Keratinocyte (primary cell): ENCODE data around the gene CST4.

ENCODE experiments used
- CTCF ChIP-seq, 3 experiments: IDR thresholded peaks in 1 of 3; conservative IDR thresholded peaks in 1 of 3; optimal IDR thresholded peaks in 1 of 3; 2 replicates in 2 of 3; 3 replicates in 1 of 3; pipeline versions ENCODE3 to v1.5.1; 2011; ENCODE audit warnings: low read length in 3 of 3, mild to moderate bottlenecking in 3 of 3, moderate library complexity in 2 of 3, control low read depth in 1 of 3, inconsistent platforms in 1 of 3; ENCODE audit not compliant: insufficient read depth in 2 of 3; ENCODE audit errors: extremely low read depth in 1 of 3
- EZH2 ChIP-seq: IDR thresholded peaks from one replicate; pipeline ENCODE4 v1.6.1; 2012; ENCODE audit warnings: inconsistent platforms, mild to moderate bottlenecking, low read length, moderate library complexity

GRCh38 chr20:23710771-23711170 is 21.9 kb upstream of the CST4 start:
- no peak for TF ChIP-seq EZH2
- TF ChIP-seq CTCF (optimal IDR thresholded peaks at IDR 0.05 in 1 of 3, IDR thresholded peaks at IDR 0.05 in 1 of 3, conservative IDR thresholded peaks at IDR 0.05 in 1 of 3; ENCODE audit: extremely low read depth in 1 of 3, insufficient read depth in 2 of 3, low read length in 3 of 3): no peak
